Upper lobe of right lung (tissue), 1 donor: Measurements from ENCODE around the gene PERM1. TPM values are rescaled to one million over a fixed set of nuclear protein-coding genes. Genes with fewer than 3 reads are reported as not detected.
"Not testable (repeated sequence)": the region's sequence is repeated elsewhere in the genome, so short reads cannot be mapped to it uniquely, and the experiment has no call there.

Source experiments
- ATAC-seq: fragments of 200-7000 bp; cut with Tn5 transposase; one replicate; pipeline ENCODE4 v1.9.1; 2020; ENCODE audit warnings: mild to moderate bottlenecking, moderate library complexity
- DNase-seq: peaks from one replicate; pipeline ENCODE4 v3.0.0-alpha.2; 2020
- H3K27ac ChIP-seq: fragments of 200-600 bp; one replicate; pipeline ENCODE4 v1.8.0; 2022
- H3K27me3 ChIP-seq: fragments of 200-600 bp; one replicate; pipeline ENCODE4 v1.8.0; 2022; ENCODE audit warnings: mild to moderate bottlenecking
- H3K36me3 ChIP-seq: fragments of 200-600 bp; one replicate; pipeline ENCODE4 v1.8.0; 2022
- H3K4me1 ChIP-seq: fragments of 200-600 bp; one replicate; pipeline ENCODE4 v1.8.0; 2022
- H3K4me3 ChIP-seq: fragments of 200-600 bp; one replicate; pipeline ENCODE4 v1.8.0; 2022; ENCODE audit warnings: mild to moderate bottlenecking
- H3K9me3 ChIP-seq: fragments of 200-600 bp; one replicate; pipeline ENCODE4 v1.8.0; 2022
- CTCF ChIP-seq: fragments of 200-600 bp; IDR thresholded peaks from one replicate; pipeline ENCODE4 v1.8.0; 2022; ENCODE audit warnings: antibody characterized with exemption
- intact Hi-C: fragments of 100-400 bp; cut with DNase I; formaldehyde crosslinking; loops from one replicate; pipeline ENCODE4 v1.11.0; 2022
- total RNA-seq: library from RNA; stranded (reverse); fragmentation: NEBNext Ultra II Directional; extraction: Animal tissue kit (Norgen Biotek cat#: 25700); gene quantifications from one replicate; pipeline ENCODE4 v1.2.1, GENCODE V29; 2021
- donor health status: DM: no; HTN: yes; CAD: no; lungs with severe emphysema.

Gene PERM1
- total RNA-seq, 1 donor from 2014 or later: 0.35 TPM

GRCh38 chr1:1021010-1021919 is 39.4 kb upstream of the PERM1 start:
- DNase-seq (peak; percentile 88), ATAC-seq (peak; percentile 19)
- Histone ChIP-seq H3K4me1 (peaks cover 32% of the 10 kb centered on the region), H3K27ac (peak overlapping the region; percentile 59), H3K36me3 (no peaks in the 10 kb centered on the region), H3K4me3 (peak overlapping the region; percentile 63), H3K27me3 (no peaks in the 10 kb centered on the region), H3K9me3 (no peaks in the 10 kb centered on the region)
- intact Hi-C loops: no loop called here
- TF ChIP-seq CTCF: no peak

GRCh38 chr1:1020415-1021009 is 38.6 kb upstream of the PERM1 start:
- Histone ChIP-seq H3K9me3 (no peaks in the 10 kb centered on the region), H3K4me1 (peaks cover 32% of the 10 kb centered on the region), H3K36me3 (no peaks in the 10 kb centered on the region), H3K27ac (peak overlapping the region; percentile 59), H3K27me3 (no peaks in the 10 kb centered on the region), H3K4me3 (peak overlapping the region; percentile 63)
- intact Hi-C loops: no loop called here
- no peak for TF ChIP-seq CTCF
- no peak for ATAC-seq
- no peak for DNase-seq

- no peak for TF ChIP-seq CTCF
- H3K27me3 ChIP-seq: no peaks in the 10 kb centered on the region
- H3K4me1 ChIP-seq: peaks cover 32% of the 10 kb centered on the region
- ATAC-seq: peak; percentile 37
- H3K9me3 ChIP-seq: no peaks in the 10 kb centered on the region
- intact Hi-C loops: no loop called here
- H3K4me3 ChIP-seq: peak within 1 kb of the TSS; percentile 63
- no peaks in the 10 kb centered on the region for H3K36me3 ChIP-seq
- H3K27ac ChIP-seq: peak within 1 kb of the TSS; percentile 80
- no peak for DNase-seq
Observed at GRCh38 chr1:1020000-1020404, 38.1 kb upstream of the PERM1 start, which contains the start of gene AGRN. Gene AGRN, plus strand, starts transcription at chr1:1020120. Its CDS starts 53 bp downstream, at chr1:1020173.

DNA sequence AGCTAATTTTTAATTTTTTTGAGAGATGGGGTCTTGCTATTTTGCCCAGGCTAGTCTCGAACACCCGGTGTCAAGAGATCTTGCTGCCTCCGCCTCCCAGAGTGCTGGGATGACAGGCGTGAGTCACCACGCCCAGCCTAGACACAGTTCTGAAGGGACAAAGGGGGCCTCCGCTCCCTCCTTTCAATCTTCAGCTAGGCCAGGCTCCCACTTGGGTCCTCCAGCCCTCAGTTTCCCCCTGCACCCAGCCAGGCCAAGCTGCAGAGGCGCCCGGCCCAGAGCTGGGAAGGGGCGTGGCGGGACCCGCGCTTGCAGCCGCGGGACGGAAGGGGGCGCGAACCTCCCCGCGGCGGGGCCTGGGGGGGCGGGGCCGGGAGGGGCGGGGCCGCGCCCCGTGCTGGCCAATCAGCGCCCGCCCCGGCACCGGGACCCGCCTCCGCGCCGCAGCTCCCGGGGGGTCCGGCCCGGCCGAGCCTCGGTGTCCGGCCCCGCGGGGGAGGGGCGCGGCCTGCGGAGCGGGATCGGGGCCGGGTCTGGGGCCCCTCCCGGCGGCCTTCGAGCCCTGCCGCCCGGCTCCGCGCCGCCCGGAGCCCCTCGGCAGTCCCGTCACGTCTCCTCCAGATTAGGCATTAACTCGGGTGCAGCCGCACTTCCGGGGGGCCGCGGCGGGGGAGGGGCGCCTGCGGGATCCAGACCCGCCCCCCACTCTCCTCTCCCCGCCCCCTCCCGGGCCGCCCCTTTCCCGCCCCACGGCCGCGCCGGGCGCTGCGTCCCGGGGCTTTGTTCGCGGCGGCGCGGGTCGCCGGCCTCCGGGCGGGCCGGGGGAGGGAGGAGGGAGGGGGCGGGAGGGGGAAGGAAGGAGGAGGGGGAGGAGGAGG is 37.5 kb upstream of the PERM1 start:
- peaks cover 29% of the 10 kb centered on the region for H3K4me1 ChIP-seq
- peak overlapping the region; percentile 80 for H3K27ac ChIP-seq
- peak; percentile 90 for ATAC-seq
- peak; percentile 27 for TF ChIP-seq CTCF
- peak overlapping the region; percentile 63 for H3K4me3 ChIP-seq
- H3K36me3 ChIP-seq: no peaks in the 10 kb centered on the region
- intact Hi-C loops: no loop called here
- no peaks in the 10 kb centered on the region for H3K9me3 ChIP-seq
- DNase-seq: peak; percentile 92
- H3K27me3 ChIP-seq: no peaks in the 10 kb centered on the region

DNA sequence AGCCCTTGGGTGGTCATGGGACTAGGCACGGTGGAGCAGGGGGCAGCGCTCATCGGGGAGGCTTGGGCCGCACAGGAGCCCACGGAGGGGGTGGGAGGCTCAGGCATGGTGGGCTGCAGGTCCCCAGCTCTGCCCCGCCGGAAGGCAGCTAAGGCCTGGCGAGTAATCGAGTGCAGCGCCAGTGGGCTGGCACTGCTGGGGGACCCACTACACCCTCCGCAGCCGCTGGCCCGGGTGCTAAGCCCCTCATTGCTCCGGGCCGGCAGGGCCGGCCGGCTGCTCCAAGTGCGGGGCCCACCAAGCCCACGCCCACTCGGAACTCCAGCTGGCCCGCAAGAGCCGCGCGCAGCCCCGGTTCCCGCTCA is 36.4 kb upstream of the PERM1 start:
- H3K27me3 ChIP-seq, ATAC-seq, DNase-seq, H3K9me3 ChIP-seq, intact Hi-C loops, H3K27ac ChIP-seq, H3K36me3 ChIP-seq, H3K4me3 ChIP-seq: not testable (repeated sequence)
- H3K4me1 ChIP-seq: peaks cover 29% of the 10 kb centered on the region

GRCh38 chr1:1017397-1018320 is 35.8 kb upstream of the PERM1 start:
- DNase-seq, H3K27me3 ChIP-seq, H3K27ac ChIP-seq, H3K4me3 ChIP-seq, ATAC-seq, H3K36me3 ChIP-seq, intact Hi-C loops, H3K9me3 ChIP-seq: not testable (repeated sequence)
- H3K4me1 ChIP-seq: peaks cover 31% of the 10 kb centered on the region
